CD14-positive monocyte (primary cell): ENCODE data around the gene IRX4. TPM values are rescaled to one million over a fixed set of nuclear protein-coding genes. Genes with fewer than 3 reads are reported as not detected.

ENCODE experiments used
- DNase-seq, 3 donors: peaks; one replicate each; pipeline ENCODE4 v3.0.0-alpha.2; 2011 to 2022
- H2AFZ ChIP-seq: 2 replicates; pipeline ENCODE4 v1.6.0; 2012; ENCODE audit warnings: mild to moderate bottlenecking, low read depth, low read length, inconsistent platforms; ENCODE audit not compliant: insufficient read depth, poor library complexity, severe bottlenecking
- H3K27ac ChIP-seq, 2 donors: 1 replicate in 1 of 2; 2 replicates in 1 of 2; pipeline ENCODE4 v1.5.1; 2012 to 2013; ENCODE audit warnings: low read length in 2 of 2, control low read depth in 1 of 2, inconsistent platforms in 1 of 2, low read depth in 1 of 2, mild to moderate bottlenecking in 1 of 2
- H3K27me3 ChIP-seq, 2 donors: one replicate each; pipeline versions ENCODE4 v1.6.0 to v1.6.1; 2011 to 2013; ENCODE audit warnings: low read length in 2 of 2; ENCODE audit not compliant: control insufficient read depth in 2 of 2, insufficient read depth in 2 of 2
- H3K36me3 ChIP-seq, 2 donors: replicated peaks in 1 of 2; 1 replicate in 1 of 2; 2 replicates in 1 of 2; pipeline versions ENCODE4 v1.5.1 to v1.6.1; 2012 to 2013; ENCODE audit warnings: low read length in 2 of 2, control low read depth in 1 of 2, inconsistent platforms in 1 of 2, mild to moderate bottlenecking in 1 of 2; ENCODE audit not compliant: insufficient read depth in 2 of 2, control insufficient read depth in 1 of 2
- H3K4me1 ChIP-seq, 2 donors: 1 replicate in 1 of 2; 2 replicates in 1 of 2; pipeline versions ENCODE4 v1.5.1 to v1.6.1; 2012 to 2013; ENCODE audit warnings: low read length in 2 of 2, control low read depth in 1 of 2, inconsistent platforms in 1 of 2, mild to moderate bottlenecking in 1 of 2, moderate library complexity in 1 of 2; ENCODE audit not compliant: insufficient read depth in 2 of 2, control insufficient read depth in 1 of 2
- H3K4me2 ChIP-seq: replicated peaks from 2 replicates; pipeline ENCODE3; 2012; ENCODE audit warnings: low read length, moderate library complexity, mild to moderate bottlenecking; ENCODE audit not compliant: poor library complexity, severe bottlenecking; ENCODE audit errors: extremely low read depth
- H3K4me3 ChIP-seq, 3 experiments: fragments of 200-600 bp in 1 of 3; sonication (generic) in 1 of 3; replicated peaks in 1 of 3; 1 replicate in 2 of 3; 2 replicates in 1 of 3; pipeline ENCODE4 v1.5.1; 2011 to 2013; ENCODE audit warnings: low read length in 3 of 3, mild to moderate bottlenecking in 3 of 3, control low read depth in 2 of 3, low read depth in 2 of 3, inconsistent platforms in 1 of 3, moderate library complexity in 1 of 3
- H3K79me2 ChIP-seq: 2 replicates; pipeline ENCODE4 v1.6.0; 2012; ENCODE audit warnings: mild to moderate bottlenecking, control low read depth, inconsistent platforms, low read length, moderate library complexity; ENCODE audit not compliant: insufficient read depth
- H3K9ac ChIP-seq: 2 replicates; pipeline ENCODE4 v1.6.0; 2017; ENCODE audit warnings: low read length, mild to moderate bottlenecking; ENCODE audit not compliant: insufficient read depth, poor library complexity, severe bottlenecking
- H3K9me3 ChIP-seq, 2 donors: replicated peaks in 1 of 2; 1 replicate in 1 of 2; 2 replicates in 1 of 2; pipeline versions ENCODE4 v1.5.1 to v1.6.1; 2012 to 2013; ENCODE audit warnings: low read length in 2 of 2, control low read depth in 1 of 2; ENCODE audit not compliant: control insufficient read depth in 1 of 2, insufficient read depth in 1 of 2
- H4K20me1 ChIP-seq: 2 replicates; pipeline ENCODE4 v1.6.0; 2012; ENCODE audit warnings: mild to moderate bottlenecking, low read length, control low read depth, moderate library complexity; ENCODE audit not compliant: insufficient read depth
- H3K27ac Mint-ChIP-seq, 7 donors: one replicate each; pipeline ENCODE4 v1.8.0; 2020; ENCODE audit warnings: mild to moderate bottlenecking in 7 of 7, mixed read lengths in 7 of 7, moderate library complexity in 6 of 7, inconsistent platforms in 2 of 7
- H3K27me3 Mint-ChIP-seq, 3 donors: one replicate each; pipeline ENCODE4 v1.8.0; 2021 to 2022; ENCODE audit warnings: low read depth in 3 of 3, mild to moderate bottlenecking in 3 of 3, mixed read lengths in 3 of 3, moderate library complexity in 3 of 3, inconsistent platforms in 1 of 3
- H3K36me3 Mint-ChIP-seq, 2 donors: one replicate each; pipeline ENCODE4 v1.8.0; 2020; ENCODE audit warnings: mixed read lengths in 2 of 2, inconsistent platforms in 1 of 2, mild to moderate bottlenecking in 1 of 2
- H3K4me1 Mint-ChIP-seq: one replicate; pipeline ENCODE4 v1.8.0; 2020; ENCODE audit warnings: mild to moderate bottlenecking, mixed read lengths
- H3K4me3 Mint-ChIP-seq, 2 donors: one replicate each; pipeline ENCODE4 v1.8.0; 2020; ENCODE audit warnings: mild to moderate bottlenecking in 2 of 2, mixed read lengths in 2 of 2, moderate library complexity in 1 of 2
- H3K9me3 Mint-ChIP-seq, 7 donors: one replicate each; pipeline ENCODE4 v1.8.0; 2020 to 2022; ENCODE audit warnings: mixed read lengths in 7 of 7, mild to moderate bottlenecking in 6 of 7, moderate library complexity in 6 of 7, inconsistent platforms in 2 of 7
- CTCF ChIP-seq: fragments of 200-600 bp; IDR thresholded peaks from one replicate; pipeline ENCODE4 v1.8.0; 2022; ENCODE audit warnings: antibody characterized with exemption, mild to moderate bottlenecking
- WGBS: methylation state at CpG from one replicate; pipeline ENCODE4 v1.1.5; 2013; ENCODE audit warnings: missing lambda C conversion rate; ENCODE audit not compliant: insufficient coverage; 5-methylcytosine and 5-hydroxymethylcytosine counted together
- intact Hi-C, 2 donors: fragments of 100-400 bp; cut with micrococcal nuclease; formaldehyde crosslinking; loops; one replicate each; pipeline versions ENCODE4 v1.15.0 to v1.15.1; 2023
- polyA plus RNA-seq, 3 donors: library from polyadenylated mRNA; depleted of rRNA in 1 of 3; unstranded in 2 of 3; stranded (reverse) in 1 of 3; fragments of 300-500 nt in 2 of 3; fragments of >200 nt in 1 of 3; fragmentation: Illumina TruSeq in 2 of 3; gene quantifications; 1 replicate in 2 of 3; 2 replicates in 1 of 3; pipeline ENCODE4 v1.2.3, GENCODE V29; 2012 to 2021

IRX4 gene
- polyA plus RNA-seq, 3 donors = not detected

- H3K27ac ChIP-seq = no peak overlapping the region
- H3K9me3 ChIP-seq = no peaks in the 10 kb centered on the region
- no peaks in the 10 kb centered on the region for H3K36me3 ChIP-seq
- H3K27ac Mint-ChIP-seq = peak overlapping the region in 2 of 7 donors; percentile 6 to 23
- WGBS = 81% methylated on average over 9 of the region's 9 CpGs
- no peaks in the 10 kb centered on the region for H3K36me3 Mint-ChIP-seq
- H3K27me3 Mint-ChIP-seq = peaks cover 41 to 42% (median 42%) of the 10 kb centered on the region in 3 donors
- H3K79me2 ChIP-seq = no peaks in the 10 kb centered on the region
- intact Hi-C loops = no loop called here
- no peaks in the 10 kb centered on the region for H4K20me1 ChIP-seq
- H3K9me3 Mint-ChIP-seq = peaks cover 0 to 3% (median 0%) of the 10 kb centered on the region in 7 donors
- no peak overlapping the region for H3K4me2 ChIP-seq
- no peak overlapping the region for H3K4me3 ChIP-seq
- no peak for TF ChIP-seq CTCF
- no peak overlapping the region for H3K9ac ChIP-seq
- H3K4me1 Mint-ChIP-seq = no peaks in the 10 kb centered on the region
- no peak overlapping the region for H2AFZ ChIP-seq
- no peak for DNase-seq
- H3K4me1 ChIP-seq = no peaks in the 10 kb centered on the region
- H3K4me3 Mint-ChIP-seq = no peak overlapping the region
- H3K27me3 ChIP-seq = peaks cover 6 to 30% of the 10 kb centered on the region in 2 donors
These were observed 35.1 kb downstream of the IRX4 start for GRCh38 chr5:1847611-1848010.

GRCh38 chr5:1847056-1847455, 35.7 kb downstream of the IRX4 start:
- Histone ChIP-seq H3K36me3 (no peaks in the 10 kb centered on the region), H3K79me2 (no peaks in the 10 kb centered on the region), H3K4me2 (no peak overlapping the region), H2AFZ (no peak overlapping the region), H3K27me3 (peaks cover 6 to 28% of the 10 kb centered on the region in 2 donors), H3K9ac (no peak overlapping the region), H3K27ac (no peak overlapping the region), H3K4me1 (no peaks in the 10 kb centered on the region), H3K4me3 (no peak overlapping the region), H4K20me1 (no peaks in the 10 kb centered on the region), H3K9me3 (no peaks in the 10 kb centered on the region)
- no peak for TF ChIP-seq CTCF
- H3K36me3 Mint-ChIP-seq = no peaks in the 10 kb centered on the region
- H3K4me3 Mint-ChIP-seq = no peak overlapping the region
- H3K27ac Mint-ChIP-seq = no peak overlapping the region
- 85% methylated on average over 6 of the region's 10 CpGs for WGBS
- H3K27me3 Mint-ChIP-seq = peaks cover 36 to 39% (median 38%) of the 10 kb centered on the region in 3 donors
- no peaks in the 10 kb centered on the region for H3K4me1 Mint-ChIP-seq
- no peak for DNase-seq
- H3K9me3 Mint-ChIP-seq = peaks cover 0 to 3% (median 0%) of the 10 kb centered on the region in 7 donors
- intact Hi-C loops = no loop called here
